ENCODE measurements around the gene UTP20.

DNA sequence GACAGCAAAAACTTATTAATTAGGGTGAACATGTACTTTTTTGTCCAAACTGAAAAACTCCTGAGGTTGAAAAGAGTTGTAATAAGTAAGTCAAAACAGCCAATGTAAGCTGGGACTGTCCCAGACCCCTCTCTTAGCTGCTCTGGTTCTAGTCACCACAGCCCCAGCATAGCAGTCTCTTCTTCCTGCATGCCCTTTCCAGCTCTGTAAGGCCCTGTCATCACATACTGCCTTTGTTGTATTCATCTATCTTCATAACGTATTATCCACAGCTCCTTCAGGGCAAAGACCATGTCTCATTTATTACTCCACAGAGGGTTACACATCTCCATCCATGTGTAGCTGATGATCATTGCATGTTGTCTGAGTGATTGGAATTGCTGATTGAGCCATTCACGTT is 56.5 kb downstream of the UTP20 start:
- TF ChIP-seq, protein P1, sequence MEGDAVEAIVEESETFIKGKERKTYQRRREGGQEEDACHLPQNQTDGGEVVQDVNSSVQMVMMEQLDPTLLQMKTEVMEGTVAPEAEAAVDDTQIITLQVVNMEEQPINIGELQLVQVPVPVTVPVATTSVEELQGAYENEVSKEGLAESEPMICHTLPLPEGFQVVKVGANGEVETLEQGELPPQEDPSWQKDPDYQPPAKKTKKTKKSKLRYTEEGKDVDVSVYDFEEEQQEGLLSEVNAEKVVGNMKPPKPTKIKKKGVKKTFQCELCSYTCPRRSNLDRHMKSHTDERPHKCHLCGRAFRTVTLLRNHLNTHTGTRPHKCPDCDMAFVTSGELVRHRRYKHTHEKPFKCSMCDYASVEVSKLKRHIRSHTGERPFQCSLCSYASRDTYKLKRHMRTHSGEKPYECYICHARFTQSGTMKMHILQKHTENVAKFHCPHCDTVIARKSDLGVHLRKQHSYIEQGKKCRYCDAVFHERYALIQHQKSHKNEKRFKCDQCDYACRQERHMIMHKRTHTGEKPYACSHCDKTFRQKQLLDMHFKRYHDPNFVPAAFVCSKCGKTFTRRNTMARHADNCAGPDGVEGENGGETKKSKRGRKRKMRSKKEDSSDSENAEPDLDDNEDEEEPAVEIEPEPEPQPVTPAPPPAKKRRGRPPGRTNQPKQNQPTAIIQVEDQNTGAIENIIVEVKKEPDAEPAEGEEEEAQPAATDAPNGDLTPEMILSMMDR (IDR thresholded peaks at IDR 0.05), result no peak
- TF ChIP-seq POLR2AphosphoS5 (IDR thresholded peaks at IDR 0.05), result no peak
- no peak for TF ChIP-seq POLR2A (IDR thresholded peaks at IDR 0.05)
